HG03039 (cell line): ENCODE measurements around the gene RAB31.

Source experiments
- ATAC-seq: cut with Tn5 transposase; IDR thresholded peaks from one replicate; pipeline ENCODE4 v1.9.1; 2021; ENCODE audit warnings: mild to moderate bottlenecking, moderate library complexity; ENCODE audit not compliant: unreplicated experiment

RAB31 gene

DNA sequence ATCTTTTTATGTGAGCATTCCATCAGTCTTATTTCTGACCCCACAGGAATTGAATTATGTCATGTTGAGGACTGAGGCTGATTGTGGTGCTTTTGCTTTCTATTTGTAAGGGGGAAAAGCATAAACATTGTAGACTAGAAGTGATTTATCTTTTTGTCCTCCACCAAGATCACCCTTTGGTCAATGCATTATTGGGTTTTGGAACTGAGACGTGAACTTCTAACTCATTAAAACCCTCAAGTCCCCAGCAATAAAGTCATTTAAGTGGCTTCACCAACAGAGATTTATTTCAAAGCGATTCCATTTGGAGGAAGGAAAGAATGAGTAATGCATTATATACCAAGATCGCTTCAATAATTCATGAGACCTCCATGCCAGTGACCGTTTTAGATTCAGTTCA, 102.2 kb downstream of the RAB31 start:
- no peak for ATAC-seq

DNA sequence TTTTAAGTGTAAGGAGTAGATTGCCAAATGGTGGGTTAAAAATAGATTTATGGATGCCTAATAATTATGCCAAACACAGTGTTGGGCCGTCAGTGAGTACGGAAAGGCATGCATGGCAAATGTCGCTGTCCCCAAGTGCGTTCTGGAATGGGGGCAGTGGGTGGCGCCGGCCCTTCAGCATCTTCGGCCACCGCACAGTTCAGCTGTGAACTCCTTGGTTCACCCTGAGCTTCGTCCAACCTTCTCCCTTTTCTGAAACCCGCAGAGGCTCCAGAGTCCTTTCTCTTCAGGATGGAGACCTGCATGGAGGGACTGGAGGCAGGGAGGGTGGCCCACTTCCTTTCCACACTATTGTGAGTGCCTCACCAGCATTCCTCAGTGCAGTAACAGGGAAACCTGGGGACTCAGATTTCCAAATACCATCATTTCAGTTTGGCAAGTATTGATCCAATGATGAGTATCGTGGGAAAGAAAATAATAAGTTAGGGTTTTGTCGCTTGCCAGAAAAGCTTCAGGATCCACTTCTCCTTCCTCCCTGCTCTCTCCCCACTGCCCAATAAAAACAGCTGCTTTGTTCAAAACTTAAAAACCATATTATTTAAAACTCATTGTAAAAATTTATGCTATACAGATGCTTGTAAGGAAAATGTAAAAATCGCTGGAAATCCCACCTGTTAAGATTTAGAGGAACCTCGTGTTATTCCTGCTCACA, 103.0 kb downstream of the RAB31 start:
- no peak for ATAC-seq

GRCh38 chr18:9811978-9812377, 103.9 kb downstream of the RAB31 start:
- ATAC-seq, result no peak

GRCh38 chr18:9814431-9814830, 106.3 kb downstream of the RAB31 start:
- ATAC-seq, result no peak

DNA sequence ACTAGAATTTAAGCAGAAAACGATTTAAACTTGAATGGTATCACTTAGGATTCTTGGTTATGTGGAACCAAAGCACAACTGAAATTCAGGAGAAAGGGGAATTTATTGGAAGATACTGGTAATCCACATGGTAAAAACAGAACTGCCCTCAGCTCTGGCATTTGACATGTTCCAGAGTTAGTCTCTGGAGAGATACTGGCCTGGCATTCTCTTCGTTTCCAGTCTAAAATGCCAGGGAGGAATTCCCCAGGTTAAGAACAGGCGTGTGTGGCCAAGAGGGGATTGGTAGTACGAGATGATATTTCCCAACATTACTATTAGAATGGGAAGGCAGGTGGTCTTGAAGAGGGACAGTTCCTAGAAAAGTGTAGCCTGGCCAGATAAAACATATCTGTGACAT, 109.2 kb downstream of the RAB31 start:
- no peak for ATAC-seq

GRCh38 chr18:9817725-9818422, 109.8 kb downstream of the RAB31 start:
- no peak for ATAC-seq

DNA sequence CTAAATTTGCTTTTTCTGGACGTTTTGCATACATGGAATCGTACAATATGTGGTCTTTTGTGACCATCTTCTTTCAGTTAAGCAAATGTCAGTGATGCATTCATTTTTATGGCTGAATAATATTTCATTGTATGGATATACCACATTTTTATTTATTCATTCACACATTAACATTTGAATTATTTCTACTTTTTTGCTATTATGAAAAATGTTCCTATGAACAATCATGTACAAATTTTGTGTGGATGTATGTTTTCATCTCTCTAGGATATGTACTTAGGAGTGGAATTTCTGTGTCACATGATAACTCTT, 110.3 kb downstream of the RAB31 start:
- no peak for ATAC-seq

- no peak for ATAC-seq
Observed at GRCh38 chr18:9820127-9820526, 112.0 kb downstream of the RAB31 start.

- no peak for ATAC-seq
Observed at GRCh38 chr18:9820719-9821118, 112.6 kb downstream of the RAB31 start.

GRCh38 chr18:9822587-9823185, 114.6 kb downstream of the RAB31 start:
- ATAC-seq, result no peak

DNA sequence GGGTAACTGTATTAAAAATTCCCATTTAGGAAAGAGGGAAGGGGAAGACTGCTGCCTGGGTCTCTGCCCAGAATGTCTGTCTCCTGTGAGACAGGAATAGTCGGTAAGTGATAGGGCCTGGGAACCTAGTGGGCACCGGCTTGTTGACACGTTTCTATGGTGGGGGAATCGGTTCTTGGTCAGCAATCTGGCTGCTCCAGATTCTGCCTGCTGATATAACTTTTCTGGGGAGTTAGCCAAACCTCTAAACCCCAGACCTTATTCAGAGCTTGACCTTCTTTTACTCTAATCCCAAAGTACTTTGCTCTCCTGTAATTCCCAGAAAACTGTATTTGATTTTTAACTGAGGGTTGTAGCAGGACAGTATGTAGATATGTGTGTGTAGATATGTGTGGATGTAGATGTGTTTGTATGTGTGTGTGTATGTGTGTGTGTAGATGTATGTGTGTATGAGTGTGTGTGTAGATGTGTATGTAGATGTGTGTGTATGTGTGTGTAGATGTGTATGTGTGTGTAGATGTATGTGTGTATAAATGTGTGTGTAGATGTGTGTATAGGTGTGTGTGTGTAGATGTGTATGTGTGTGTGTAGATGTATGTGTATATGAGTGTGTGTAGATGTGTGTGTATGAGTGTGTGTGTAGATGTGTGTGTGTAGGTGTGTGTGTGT, 115.8 kb downstream of the RAB31 start:
- no peak for ATAC-seq

- no peak for ATAC-seq
Observed at GRCh38 chr18:9824474-9824832, 116.4 kb downstream of the RAB31 start.

DNA sequence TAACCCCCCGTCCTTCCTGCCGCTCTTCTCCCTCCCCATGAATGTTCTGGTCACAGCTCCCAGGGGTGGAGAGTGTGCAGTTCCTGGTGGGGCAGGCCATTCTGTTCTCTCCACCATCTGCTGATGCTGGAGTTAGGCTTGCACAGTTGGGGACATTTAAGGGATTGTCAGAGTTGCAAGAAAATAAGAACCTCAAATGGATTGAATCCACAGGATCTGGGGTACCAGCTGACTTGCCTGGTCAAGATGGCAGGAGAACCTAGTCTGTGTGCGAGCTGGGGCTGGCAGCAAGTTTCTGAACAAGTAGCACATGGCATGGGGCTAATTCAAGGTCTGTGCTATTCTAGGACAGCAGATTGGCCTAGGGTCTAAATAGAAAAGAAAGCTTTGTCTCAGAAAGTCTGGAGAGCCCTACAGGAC, 116.9 kb downstream of the RAB31 start:
- no peak for ATAC-seq

DNA sequence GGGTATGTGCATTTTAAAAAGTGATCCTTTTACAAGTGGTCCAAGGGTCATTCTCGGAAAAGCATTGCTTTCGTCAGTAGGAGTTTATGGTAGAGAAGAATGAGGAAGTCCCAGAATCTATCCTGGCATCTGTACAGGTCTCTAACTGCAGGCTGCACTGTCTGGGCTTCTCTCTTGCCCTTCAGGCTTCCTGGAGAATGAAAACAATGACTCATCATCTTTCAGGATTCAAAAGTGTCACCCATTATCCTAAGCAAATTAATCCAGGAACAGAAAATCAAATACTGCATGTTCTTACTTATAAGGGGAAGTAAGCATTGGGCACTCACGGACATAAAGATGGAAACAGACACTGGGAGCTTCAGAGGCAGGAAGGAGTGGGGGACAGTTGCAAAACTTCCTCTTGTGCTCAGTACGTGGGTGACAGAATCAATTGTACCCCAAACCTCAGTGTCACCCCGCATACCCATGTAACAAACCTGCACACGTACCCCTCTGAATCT, 117.5 kb downstream of the RAB31 start:
- no peak for ATAC-seq

- no peak for ATAC-seq
Observed at GRCh38 chr18:9826685-9827084, 118.6 kb downstream of the RAB31 start.

- ATAC-seq, result no peak
Observed at GRCh38 chr18:9827211-9827792, 119.2 kb downstream of the RAB31 start.

GRCh38 chr18:9827793-9828505, 119.8 kb downstream of the RAB31 start:
- ATAC-seq, result no peak

DNA sequence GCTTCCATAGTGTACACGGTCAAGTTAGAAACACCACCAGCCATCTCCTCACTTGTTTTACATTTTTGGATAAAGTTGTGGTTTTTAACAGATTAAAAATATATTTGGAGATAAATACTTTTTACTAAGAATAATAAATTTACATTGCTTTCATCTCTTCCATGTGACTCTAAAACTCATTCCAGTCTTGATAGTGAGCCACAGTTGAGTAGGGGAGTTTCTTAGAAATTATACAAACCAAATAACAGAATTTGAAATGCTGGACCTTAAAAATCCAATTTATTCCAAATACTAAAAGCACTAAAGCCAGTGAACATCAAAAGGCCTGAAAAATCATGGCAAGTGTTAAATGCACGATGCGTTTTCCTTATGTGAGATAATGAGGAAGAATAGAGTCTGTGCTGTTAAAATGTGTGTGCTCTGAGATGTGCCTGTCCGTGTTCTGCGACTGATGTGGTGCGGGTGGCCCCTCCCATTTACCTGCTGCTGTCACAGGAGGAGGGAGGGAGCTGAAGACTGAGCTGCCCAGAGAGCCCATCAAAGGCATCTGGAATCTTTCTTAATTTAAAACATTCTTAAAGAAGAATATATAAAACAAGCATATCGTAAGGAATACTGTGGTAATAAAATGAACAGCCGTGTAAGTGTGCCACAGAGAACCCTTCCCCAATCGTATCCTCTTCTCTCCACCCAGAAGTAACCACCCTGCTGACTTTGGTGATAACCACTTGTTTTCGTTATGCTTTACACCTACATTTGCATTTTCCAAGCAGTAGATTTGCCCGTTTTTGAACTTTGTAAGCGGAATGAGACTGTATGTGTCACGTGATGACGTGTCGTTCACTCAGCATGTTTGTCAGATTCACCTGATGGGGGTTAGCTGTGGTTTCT, 120.7 kb downstream of the RAB31 start:
- no peak for ATAC-seq

- no peak for ATAC-seq
Observed at GRCh38 chr18:9829397-9829712, 121.3 kb downstream of the RAB31 start.
